ENCODE measurements around the gene ERBB4. TPM values are rescaled to one million over a fixed set of nuclear protein-coding genes. Genes with fewer than 3 reads are reported as not detected.

The ERBB4 gene
- total RNA-seq, 1 donor from 2014 or later, result 1.8 TPM

DNA sequence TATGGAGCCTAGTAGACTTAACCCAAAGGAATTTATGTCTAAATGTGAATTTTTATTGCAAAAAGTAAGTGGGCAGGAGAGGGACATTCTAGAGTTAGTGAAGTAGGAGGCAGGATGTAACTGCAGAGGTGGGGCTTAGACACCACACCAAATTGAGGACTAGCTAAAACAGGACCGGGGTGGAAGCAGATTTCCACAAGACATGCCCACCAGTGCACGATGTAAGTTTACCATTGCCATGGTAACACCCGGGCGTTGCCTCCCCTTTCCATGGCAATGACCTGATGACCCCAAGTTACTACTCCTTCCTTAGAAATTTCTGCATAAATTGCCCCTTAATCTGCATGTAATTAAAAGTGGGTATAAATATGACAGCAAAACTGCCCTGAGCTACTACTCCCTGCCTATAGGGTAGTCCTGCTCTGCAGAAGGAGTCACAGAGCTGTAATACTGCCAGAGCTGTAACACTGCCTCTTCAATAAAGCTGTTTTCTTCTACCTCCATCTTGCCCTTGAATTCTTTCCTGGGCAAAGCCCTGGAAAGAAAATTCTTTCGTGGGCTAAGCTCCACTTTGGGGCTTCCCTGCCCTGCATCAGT lies 509.7 kb downstream of the ERBB4 start:
- DNase-seq, result no peak
- no peak overlapping the region for H3K4me3 Mint-ChIP-seq (ENCODE audit: unreplicated experiment)
- no peak for TF ChIP-seq CTCF (IDR thresholded peaks at IDR 0.05; ENCODE audit: partially characterized antibody, unreplicated experiment)
- no peaks in the 10 kb centered on the region for H3K9me3 Mint-ChIP-seq (ENCODE audit: unreplicated experiment)
- no peak overlapping the region for H3K27ac Mint-ChIP-seq (ENCODE audit: unreplicated experiment)
- H3K27me3 Mint-ChIP-seq (ENCODE audit: unreplicated experiment), result no peaks in the 10 kb centered on the region
- H3K36me3 Mint-ChIP-seq (ENCODE audit: unreplicated experiment), result no peaks in the 10 kb centered on the region
- no peaks in the 10 kb centered on the region for H3K4me1 Mint-ChIP-seq (ENCODE audit: low read depth, unreplicated experiment)

DNA sequence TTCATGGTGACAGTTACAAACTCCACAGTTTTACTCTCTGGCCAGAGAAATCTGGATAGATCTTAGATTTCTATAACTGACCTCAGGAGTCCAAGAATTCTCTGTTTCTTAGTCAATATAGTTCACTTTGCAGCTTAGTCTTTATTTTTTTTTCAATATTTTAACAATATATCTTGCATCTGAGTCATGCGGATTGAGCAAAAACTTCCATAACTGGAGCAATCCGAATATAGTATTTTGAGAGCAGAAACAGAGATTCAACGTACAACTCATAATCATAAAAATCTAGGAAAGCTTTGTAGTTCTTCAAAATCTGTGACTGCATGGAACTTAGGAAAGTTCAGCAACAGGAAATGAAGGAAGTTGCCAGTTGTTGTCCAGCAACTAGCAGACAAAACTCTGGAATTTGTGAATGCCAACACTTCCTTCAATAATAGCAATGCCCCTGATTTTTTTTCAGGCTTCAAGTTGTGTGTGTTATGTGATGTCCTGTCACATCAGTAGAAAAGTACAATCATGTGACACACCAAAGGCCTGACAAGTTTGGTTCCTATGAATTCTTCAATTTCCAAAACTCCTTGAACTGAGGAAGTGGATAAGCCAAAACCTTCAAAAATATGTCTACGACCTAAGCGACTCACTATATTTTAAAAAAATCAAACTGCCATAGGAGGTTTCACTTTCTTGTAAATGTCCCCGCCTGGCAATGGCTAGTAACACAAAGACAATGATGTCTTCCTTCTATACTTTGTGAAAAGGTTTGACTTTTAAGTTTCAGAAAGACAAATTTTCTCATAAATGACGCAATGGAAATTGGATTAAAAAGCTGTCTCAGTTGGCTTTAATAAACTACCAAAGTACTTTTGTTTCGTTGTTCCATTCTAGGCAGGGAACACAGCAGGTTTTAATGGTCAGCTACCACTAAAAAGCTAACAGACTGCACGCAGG lies 510.6 kb downstream of the ERBB4 start:
- Mint-ChIP-seq H3K4me1 (ENCODE audit: low read depth, unreplicated experiment) (no peaks in the 10 kb centered on the region), H3K4me3 (ENCODE audit: unreplicated experiment) (no peak overlapping the region)

DNA sequence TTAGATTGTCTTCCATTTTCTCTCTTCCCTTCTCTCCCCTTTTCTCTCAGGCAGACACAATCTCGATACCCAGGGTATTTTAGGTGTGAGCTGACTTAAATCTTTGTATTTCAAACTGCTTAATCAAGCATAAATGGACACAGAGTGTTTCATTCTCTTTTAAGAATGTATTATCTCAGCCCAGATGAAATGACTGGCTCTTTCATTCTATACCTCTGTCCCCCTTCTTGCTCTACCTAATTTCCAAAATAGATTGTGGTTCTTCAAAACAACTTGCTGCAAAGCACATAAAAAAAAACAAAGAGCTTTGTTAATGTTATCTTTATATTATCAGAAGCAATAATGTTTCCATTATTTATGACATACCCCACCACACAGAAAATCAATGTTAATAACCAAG lies 514.6 kb downstream of the ERBB4 start:
- H3K27ac Mint-ChIP-seq (ENCODE audit: unreplicated experiment), result no peak overlapping the region
- H3K36me3 Mint-ChIP-seq (ENCODE audit: unreplicated experiment), result no peaks in the 10 kb centered on the region
- H3K27me3 Mint-ChIP-seq (ENCODE audit: unreplicated experiment), result no peaks in the 10 kb centered on the region
- no peaks in the 10 kb centered on the region for H3K9me3 Mint-ChIP-seq (ENCODE audit: unreplicated experiment)
- no peak for DNase-seq
- H3K4me3 Mint-ChIP-seq (ENCODE audit: unreplicated experiment), result no peak overlapping the region
- no peak for TF ChIP-seq CTCF (IDR thresholded peaks at IDR 0.05; ENCODE audit: partially characterized antibody, unreplicated experiment)
- H3K4me1 Mint-ChIP-seq (ENCODE audit: low read depth, unreplicated experiment), result no peaks in the 10 kb centered on the region

More for the DNA sequence above, 510.6 kb downstream of the ERBB4 start:
- Mint-ChIP-seq H3K27ac (ENCODE audit: unreplicated experiment) (no peak overlapping the region), H3K36me3 (ENCODE audit: unreplicated experiment) (no peaks in the 10 kb centered on the region), H3K9me3 (ENCODE audit: unreplicated experiment) (no peaks in the 10 kb centered on the region), H3K27me3 (ENCODE audit: unreplicated experiment) (no peaks in the 10 kb centered on the region)
- no peak for TF ChIP-seq CTCF (IDR thresholded peaks at IDR 0.05; ENCODE audit: partially characterized antibody, unreplicated experiment)
- DNase-seq, result no peak

DNA sequence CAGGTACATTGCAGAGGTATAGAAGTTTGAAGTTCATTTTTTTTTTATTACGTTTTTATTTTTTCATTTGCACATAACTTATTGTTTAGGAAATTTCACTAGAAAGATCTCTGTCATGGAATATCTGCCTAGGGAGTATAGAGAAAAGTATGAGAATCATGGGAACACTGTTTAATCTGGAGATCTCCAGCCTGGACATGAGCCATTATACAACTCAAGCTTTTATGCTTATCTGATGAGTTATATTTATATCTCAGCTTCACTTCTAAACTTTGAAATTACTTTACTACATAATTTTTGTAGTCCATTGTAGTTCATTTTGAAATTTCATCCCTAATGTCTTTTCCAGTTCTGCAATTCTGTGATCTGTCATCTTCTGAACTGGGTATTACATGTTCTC lies 515.6 kb downstream of the ERBB4 start:
- Mint-ChIP-seq H3K36me3 (ENCODE audit: unreplicated experiment) (no peaks in the 10 kb centered on the region), H3K9me3 (ENCODE audit: unreplicated experiment) (no peaks in the 10 kb centered on the region), H3K27ac (ENCODE audit: unreplicated experiment) (no peak overlapping the region), H3K27me3 (ENCODE audit: unreplicated experiment) (no peaks in the 10 kb centered on the region), H3K4me1 (ENCODE audit: low read depth, unreplicated experiment) (no peaks in the 10 kb centered on the region), H3K4me3 (ENCODE audit: unreplicated experiment) (no peak overlapping the region)
- TF ChIP-seq CTCF (IDR thresholded peaks at IDR 0.05; ENCODE audit: partially characterized antibody, unreplicated experiment), result no peak
- DNase-seq, result no peak

DNA sequence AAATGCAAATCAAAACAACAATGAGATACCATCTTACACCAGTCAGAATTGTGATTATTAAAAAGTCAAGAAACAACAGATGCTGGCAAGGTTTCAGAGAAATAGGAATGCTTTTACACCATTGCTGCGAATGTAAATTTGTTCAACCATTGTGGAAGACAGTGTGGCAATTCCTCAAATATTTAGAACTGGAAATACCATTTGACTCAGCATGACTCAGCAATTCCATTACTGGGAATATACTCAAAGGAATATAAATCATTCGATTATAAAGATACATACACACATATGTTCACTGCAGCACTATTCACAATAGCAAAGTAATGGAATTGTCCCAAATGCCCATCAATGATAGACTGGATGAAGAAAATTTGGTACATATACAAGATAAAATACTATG lies 516.7 kb downstream of the ERBB4 start:
- no peaks in the 10 kb centered on the region for H3K27me3 Mint-ChIP-seq (ENCODE audit: unreplicated experiment)

More for the DNA sequence above, 516.7 kb downstream of the ERBB4 start:
- DNase-seq, result no peak
- H3K9me3 Mint-ChIP-seq (ENCODE audit: unreplicated experiment), result no peaks in the 10 kb centered on the region
- no peak for TF ChIP-seq CTCF (IDR thresholded peaks at IDR 0.05; ENCODE audit: partially characterized antibody, unreplicated experiment)
- no peaks in the 10 kb centered on the region for H3K36me3 Mint-ChIP-seq (ENCODE audit: unreplicated experiment)
- H3K27ac Mint-ChIP-seq (ENCODE audit: unreplicated experiment), result no peak overlapping the region
- no peaks in the 10 kb centered on the region for H3K4me1 Mint-ChIP-seq (ENCODE audit: low read depth, unreplicated experiment)
- H3K4me3 Mint-ChIP-seq (ENCODE audit: unreplicated experiment), result no peak overlapping the region
